ENCODE measurements around the gene MECP2. TPM values are rescaled to one million over a fixed set of nuclear protein-coding genes. Genes with fewer than 3 reads are reported as not detected.

MECP2 gene
- total and polyA plus RNA-seq, 10 of the 15 experiments (the other 5 are each of a cell fraction or from before 2014, with no cell fraction given), result 1.3 to 32.7 (median 13.7) TPM

DNA sequence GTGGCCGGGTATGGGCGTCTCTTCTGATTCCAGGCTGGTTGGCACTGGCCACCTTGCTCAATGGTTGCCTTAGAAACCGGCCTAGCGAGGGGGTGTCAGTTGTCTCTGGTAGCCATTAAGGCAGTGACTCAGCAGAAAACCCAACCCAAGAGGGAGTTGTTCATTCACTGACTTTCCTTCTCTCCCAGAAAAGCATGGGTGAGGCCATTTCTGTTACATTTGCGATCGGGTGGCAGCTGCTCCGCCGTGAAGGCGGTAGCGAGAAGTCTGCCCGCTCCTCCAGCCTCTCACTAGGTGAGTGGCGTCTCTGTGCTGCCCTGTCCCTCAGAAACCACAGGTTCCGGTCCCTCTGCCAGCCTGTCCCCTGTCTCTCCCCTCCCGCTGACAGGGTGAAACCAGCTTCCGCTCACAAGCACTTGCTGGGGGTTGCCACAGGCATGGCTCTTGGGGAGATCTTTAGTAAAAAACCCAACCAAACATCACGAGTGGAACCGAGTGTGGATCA, 95.2 kb downstream of the MECP2 start:
- H3K9me3 ChIP-seq (replicated peaks; ENCODE audit: control insufficient read depth, insufficient read depth, low read length), result no peaks in the 10 kb centered on the region
- H3K27me3 ChIP-seq (replicated peaks in 1 of 2; ENCODE audit: control insufficient read depth in 2 of 2, insufficient read depth in 2 of 2, low read length in 1 of 2), result no peaks in the 10 kb centered on the region
- peak overlapping the region; percentile 72 for H3K27ac ChIP-seq (ENCODE audit: control insufficient read depth, insufficient read depth)
- WGBS (ENCODE audit: insufficient coverage, insufficient replicate concordance, low lambda C conversion rate, missing lambda C conversion rate), result 22% methylated on average over 16 of the region's 17 CpGs
- H3K9ac ChIP-seq (ENCODE audit: control insufficient read depth, insufficient read depth, low read length), result peak overlapping the region; percentile 50
- CTCF ChIA-PET, result interaction anchor here (0.7 to 3.1 kb wide), 5 partner anchors 12 to 55 kb away, joined by 3 to 12 read pairs (median 3); no protein-coding TSS in a partner anchor
- peak overlapping the region; percentile 49 for H3K4me2 ChIP-seq (ENCODE audit: control insufficient read depth, insufficient read depth)
- no peaks in the 10 kb centered on the region for H3K36me3 ChIP-seq (ENCODE audit: control insufficient read depth in 2 of 2, insufficient read depth in 2 of 2, low read length in 1 of 2)
- peak overlapping the region; percentile 48 for H2AFZ ChIP-seq (ENCODE audit: control insufficient read depth, low read depth, low read length)
- peak; percentile 84 for ATAC-seq
- no peak for DNase-seq (ENCODE audit: low read depth, low spot score)
- no TSS peak for BruUV-seq (replicated peaks)
- RAD21 ChIA-PET (ENCODE audit: unreplicated experiment), result interaction anchor here (0.6 to 2.2 kb wide), 6 partner anchors 8 to 55 kb away, joined by 3 to 11 read pairs (median 3); no protein-coding TSS in a partner anchor
- peaks cover 15% of the 10 kb centered on the region for H3K4me1 ChIP-seq (ENCODE audit: control insufficient read depth, insufficient read depth, low read length)
- in situ Hi-C loops (cut with MboI) (no loop called here), intact Hi-C loops (cut with micrococcal nuclease; ENCODE audit: unreplicated experiment) (no loop called here)
- no peak overlapping the region for H3K4me3 ChIP-seq
- POLR2A ChIA-PET, result interaction anchor here (0.6 to 1.4 kb wide), 6 partner anchors 12 to 30 kb away, joined by 3 to 4 read pairs (median 3); partner anchors contain the start of gene TMEM187
- no peaks in the 10 kb centered on the region for H4K20me1 ChIP-seq (ENCODE audit: control insufficient read depth, insufficient read depth)
- SMC1A ChIA-PET (ENCODE audit: uncharacterized antibody, unreplicated experiment), result interaction anchor here (0.6 to 4.0 kb wide), 4 partner anchors 16 to 75 kb away, joined by 3 to 27 read pairs (median 7); no protein-coding TSS in a partner anchor
- H3K79me2 ChIP-seq (ENCODE audit: control insufficient read depth, insufficient read depth, low read length), result no peaks in the 10 kb centered on the region
- FAIRE-seq, result peak; percentile 71
- TF ChIP-seq, protein P1, sequence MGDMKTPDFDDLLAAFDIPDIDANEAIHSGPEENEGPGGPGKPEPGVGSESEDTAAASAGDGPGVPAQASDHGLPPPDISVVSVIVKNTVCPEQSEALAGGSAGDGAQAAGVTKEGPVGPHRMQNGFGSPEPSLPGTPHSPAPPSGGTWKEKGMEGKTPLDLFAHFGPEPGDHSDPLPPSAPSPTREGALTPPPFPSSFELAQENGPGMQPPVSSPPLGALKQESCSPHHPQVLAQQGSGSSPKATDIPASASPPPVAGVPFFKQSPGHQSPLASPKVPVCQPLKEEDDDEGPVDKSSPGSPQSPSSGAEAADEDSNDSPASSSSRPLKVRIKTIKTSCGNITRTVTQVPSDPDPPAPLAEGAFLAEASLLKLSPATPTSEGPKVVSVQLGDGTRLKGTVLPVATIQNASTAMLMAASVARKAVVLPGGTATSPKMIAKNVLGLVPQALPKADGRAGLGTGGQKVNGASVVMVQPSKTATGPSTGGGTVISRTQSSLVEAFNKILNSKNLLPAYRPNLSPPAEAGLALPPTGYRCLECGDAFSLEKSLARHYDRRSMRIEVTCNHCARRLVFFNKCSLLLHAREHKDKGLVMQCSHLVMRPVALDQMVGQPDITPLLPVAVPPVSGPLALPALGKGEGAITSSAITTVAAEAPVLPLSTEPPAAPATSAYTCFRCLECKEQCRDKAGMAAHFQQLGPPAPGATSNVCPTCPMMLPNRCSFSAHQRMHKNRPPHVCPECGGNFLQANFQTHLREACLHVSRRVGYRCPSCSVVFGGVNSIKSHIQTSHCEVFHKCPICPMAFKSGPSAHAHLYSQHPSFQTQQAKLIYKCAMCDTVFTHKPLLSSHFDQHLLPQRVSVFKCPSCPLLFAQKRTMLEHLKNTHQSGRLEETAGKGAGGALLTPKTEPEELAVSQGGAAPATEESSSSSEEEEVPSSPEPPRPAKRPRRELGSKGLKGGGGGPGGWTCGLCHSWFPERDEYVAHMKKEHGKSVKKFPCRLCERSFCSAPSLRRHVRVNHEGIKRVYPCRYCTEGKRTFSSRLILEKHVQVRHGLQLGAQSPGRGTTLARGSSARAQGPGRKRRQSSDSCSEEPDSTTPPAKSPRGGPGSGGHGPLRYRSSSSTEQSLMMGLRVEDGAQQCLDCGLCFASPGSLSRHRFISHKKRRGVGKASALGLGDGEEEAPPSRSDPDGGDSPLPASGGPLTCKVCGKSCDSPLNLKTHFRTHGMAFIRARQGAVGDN (IDR thresholded peaks at IDR 0.05), result peak; percentile 87
- TF ChIP-seq, protein P2, sequence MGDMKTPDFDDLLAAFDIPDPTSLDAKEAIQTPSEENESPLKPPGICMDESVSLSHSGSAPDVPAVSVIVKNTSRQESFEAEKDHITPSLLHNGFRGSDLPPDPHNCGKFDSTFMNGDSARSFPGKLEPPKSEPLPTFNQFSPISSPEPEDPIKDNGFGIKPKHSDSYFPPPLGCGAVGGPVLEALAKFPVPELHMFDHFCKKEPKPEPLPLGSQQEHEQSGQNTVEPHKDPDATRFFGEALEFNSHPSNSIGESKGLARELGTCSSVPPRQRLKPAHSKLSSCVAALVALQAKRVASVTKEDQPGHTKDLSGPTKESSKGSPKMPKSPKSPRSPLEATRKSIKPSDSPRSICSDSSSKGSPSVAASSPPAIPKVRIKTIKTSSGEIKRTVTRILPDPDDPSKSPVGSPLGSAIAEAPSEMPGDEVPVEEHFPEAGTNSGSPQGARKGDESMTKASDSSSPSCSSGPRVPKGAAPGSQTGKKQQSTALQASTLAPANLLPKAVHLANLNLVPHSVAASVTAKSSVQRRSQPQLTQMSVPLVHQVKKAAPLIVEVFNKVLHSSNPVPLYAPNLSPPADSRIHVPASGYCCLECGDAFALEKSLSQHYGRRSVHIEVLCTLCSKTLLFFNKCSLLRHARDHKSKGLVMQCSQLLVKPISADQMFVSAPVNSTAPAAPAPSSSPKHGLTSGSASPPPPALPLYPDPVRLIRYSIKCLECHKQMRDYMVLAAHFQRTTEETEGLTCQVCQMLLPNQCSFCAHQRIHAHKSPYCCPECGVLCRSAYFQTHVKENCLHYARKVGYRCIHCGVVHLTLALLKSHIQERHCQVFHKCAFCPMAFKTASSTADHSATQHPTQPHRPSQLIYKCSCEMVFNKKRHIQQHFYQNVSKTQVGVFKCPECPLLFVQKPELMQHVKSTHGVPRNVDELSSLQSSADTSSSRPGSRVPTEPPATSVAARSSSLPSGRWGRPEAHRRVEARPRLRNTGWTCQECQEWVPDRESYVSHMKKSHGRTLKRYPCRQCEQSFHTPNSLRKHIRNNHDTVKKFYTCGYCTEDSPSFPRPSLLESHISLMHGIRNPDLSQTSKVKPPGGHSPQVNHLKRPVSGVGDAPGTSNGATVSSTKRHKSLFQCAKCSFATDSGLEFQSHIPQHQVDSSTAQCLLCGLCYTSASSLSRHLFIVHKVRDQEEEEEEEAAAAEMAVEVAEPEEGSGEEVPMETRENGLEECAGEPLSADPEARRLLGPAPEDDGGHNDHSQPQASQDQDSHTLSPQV (IDR thresholded peaks at IDR 0.05), result peak; percentile 96
- TF ChIP-seq NFYA (IDR thresholded peaks at IDR 0.05; ENCODE audit: borderline replicate concordance, low read depth, low read length) (no peak), MEF2B (IDR thresholded peaks at IDR 0.05; ENCODE audit: partially characterized antibody, poor library complexity, severe bottlenecking) (no peak), RELA (IDR thresholded peaks at IDR 0.05; ENCODE audit: borderline replicate concordance, partially characterized antibody) (peak; percentile 35), IKZF1 (conservative IDR thresholded peaks at IDR 0.05) (peak; percentile 35; the same call in 1 of the 2 replicates)
- TF ChIP-seq, protein P3, sequence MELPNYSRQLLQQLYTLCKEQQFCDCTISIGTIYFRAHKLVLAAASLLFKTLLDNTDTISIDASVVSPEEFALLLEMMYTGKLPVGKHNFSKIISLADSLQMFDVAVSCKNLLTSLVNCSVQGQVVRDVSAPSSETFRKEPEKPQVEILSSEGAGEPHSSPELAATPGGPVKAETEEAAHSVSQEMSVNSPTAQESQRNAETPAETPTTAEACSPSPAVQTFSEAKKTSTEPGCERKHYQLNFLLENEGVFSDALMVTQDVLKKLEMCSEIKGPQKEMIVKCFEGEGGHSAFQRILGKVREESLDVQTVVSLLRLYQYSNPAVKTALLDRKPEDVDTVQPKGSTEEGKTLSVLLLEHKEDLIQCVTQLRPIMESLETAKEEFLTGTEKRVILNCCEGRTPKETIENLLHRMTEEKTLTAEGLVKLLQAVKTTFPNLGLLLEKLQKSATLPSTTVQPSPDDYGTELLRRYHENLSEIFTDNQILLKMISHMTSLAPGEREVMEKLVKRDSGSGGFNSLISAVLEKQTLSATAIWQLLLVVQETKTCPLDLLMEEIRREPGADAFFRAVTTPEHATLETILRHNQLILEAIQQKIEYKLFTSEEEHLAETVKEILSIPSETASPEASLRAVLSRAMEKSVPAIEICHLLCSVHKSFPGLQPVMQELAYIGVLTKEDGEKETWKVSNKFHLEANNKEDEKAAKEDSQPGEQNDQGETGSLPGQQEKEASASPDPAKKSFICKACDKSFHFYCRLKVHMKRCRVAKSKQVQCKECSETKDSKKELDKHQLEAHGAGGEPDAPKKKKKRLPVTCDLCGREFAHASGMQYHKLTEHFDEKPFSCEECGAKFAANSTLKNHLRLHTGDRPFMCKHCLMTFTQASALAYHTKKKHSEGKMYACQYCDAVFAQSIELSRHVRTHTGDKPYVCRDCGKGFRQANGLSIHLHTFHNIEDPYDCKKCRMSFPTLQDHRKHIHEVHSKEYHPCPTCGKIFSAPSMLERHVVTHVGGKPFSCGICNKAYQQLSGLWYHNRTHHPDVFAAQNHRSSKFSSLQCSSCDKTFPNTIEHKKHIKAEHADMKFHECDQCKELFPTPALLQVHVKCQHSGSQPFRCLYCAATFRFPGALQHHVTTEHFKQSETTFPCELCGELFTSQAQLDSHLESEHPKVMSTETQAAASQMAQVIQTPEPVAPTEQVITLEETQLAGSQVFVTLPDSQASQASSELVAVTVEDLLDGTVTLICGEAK (IDR thresholded peaks at IDR 0.05; ENCODE audit: borderline replicate concordance), result peak; percentile 49; the same call in 1 of the 2 replicates
- TF ChIP-seq, protein P4, sequence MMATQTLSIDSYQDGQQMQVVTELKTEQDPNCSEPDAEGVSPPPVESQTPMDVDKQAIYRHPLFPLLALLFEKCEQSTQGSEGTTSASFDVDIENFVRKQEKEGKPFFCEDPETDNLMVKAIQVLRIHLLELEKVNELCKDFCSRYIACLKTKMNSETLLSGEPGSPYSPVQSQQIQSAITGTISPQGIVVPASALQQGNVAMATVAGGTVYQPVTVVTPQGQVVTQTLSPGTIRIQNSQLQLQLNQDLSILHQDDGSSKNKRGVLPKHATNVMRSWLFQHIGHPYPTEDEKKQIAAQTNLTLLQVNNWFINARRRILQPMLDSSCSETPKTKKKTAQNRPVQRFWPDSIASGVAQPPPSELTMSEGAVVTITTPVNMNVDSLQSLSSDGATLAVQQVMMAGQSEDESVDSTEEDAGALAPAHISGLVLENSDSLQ (IDR thresholded peaks at IDR 0.05), result peak; percentile 68; the same call in 1 of the 2 replicates

Data from GM12878 (cell line).